CD4-positive, alpha-beta T cell treated with Interleukin-15 for 4 hours (primary cell): Measurements from ENCODE around the gene PREX1.
A peak's percentile ranks its signal among the peaks of the same experiment; 100 is the strongest.
"Not testable (repeated sequence)": the region's sequence is repeated elsewhere in the genome, so short reads cannot be mapped to it uniquely, and the experiment has no call there.

ENCODE experiments used
- DNase-seq: peaks from one replicate; pipeline ENCODE4 v3.0.0-alpha.2; 2020; ENCODE audit warnings: low spot score

Gene PREX1

DNA sequence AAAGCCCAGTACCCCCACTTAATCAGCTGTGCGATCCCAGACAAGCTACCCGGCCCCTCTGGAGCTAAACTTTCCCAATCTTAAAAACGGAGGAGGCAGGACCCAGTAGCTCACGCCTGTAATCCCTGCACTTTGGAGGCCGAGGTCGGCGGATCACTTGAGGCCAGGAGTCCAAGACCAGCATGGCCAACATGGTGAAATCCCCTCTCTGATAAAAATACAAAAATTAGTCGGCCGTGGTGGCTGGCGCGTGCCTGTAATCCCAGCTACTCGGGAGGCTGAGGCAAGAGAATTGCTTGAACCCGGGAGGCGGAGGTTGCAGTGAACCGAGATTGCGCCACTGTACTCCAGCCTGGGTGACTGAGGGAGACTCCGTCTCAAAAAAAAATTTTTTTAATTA is 1.3 kb downstream of the PREX1 start:
- DNase-seq: not testable (repeated sequence)

- no peak for DNase-seq
Measured at GRCh38 chr20:48826069-48826468, 1.7 kb downstream of the PREX1 start.

DNA sequence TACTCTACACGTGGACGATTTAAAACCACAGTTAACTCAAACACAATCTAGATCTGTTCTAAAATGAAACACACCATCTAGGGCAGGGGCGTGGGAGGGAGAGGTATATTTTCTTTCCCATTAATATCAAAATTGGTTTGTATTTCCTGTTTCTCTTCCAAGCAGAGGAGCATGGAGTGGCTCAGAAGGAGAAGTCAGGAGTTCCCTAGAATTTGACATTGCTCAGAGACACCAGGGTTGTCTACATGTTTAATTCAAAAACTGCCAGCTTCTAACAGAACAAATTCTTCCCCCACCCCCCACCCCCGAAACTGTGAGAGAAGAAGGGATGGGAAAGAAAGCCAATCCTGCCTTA is 2.3 kb downstream of the PREX1 start:
- DNase-seq: no peak

DNA sequence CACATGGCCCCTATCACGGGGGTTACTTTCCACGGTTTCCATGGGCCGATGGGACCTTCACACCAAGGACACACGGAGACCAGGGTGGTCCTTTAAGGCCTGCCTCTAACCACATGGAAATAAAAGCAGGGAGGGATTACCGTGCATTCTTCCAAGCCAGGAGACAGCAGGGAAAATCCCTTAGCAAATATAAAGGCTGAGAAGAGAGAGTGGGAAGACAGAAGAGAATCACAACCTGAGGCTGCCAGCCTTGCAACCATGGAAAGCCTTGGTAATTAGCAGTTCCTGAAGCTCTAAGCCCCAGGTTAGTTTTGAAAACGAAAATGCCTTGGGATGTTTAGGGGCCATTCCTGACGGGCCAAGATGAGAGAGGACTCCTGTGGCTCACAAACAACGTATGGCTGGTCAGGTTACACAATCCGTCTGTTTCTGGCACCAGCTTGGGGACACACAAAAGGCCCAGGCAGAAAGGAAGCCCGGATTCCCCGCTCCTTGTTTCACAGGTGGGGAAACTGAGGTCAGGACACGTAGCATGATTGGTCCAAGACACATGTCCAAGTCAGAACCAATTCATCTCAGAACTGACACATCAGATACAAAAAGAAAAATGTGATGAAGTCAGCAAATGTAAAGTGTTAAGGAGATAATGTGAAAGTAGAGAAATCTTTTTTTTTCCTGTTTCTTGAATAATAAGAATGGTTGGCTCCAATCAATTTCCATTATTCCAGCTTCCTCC is 2.8 kb downstream of the PREX1 start:
- DNase-seq: no peak

DNA sequence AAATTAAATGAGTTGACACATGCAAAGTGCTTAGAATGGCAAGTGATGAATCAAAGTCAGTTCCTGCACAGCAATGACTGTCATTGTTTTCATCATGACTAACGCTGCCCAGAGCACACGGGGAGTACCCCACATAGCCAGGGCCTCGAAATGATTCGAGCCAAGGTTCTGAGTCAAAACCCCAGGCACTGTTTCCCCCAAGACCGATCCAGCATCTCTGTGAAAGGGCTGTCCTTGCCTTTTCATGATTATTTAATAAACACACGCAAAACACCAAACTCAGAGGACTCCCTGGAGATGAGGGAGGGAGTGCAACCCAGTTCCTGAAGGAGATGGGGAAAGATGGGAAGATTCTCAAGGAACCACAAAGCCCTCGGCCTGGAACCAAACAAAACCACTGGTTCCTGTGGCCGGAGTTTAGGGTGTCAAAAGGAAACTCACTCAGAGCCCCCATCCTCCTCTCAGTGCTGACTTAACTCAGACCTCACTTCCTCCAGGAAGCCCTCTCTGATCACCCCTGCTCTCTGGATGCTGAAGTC is 3.8 kb downstream of the PREX1 start:
- DNase-seq: peak; percentile 74

GRCh38 chr20:48823476-48823875 is 4.3 kb downstream of the PREX1 start:
- DNase-seq: no peak

DNA sequence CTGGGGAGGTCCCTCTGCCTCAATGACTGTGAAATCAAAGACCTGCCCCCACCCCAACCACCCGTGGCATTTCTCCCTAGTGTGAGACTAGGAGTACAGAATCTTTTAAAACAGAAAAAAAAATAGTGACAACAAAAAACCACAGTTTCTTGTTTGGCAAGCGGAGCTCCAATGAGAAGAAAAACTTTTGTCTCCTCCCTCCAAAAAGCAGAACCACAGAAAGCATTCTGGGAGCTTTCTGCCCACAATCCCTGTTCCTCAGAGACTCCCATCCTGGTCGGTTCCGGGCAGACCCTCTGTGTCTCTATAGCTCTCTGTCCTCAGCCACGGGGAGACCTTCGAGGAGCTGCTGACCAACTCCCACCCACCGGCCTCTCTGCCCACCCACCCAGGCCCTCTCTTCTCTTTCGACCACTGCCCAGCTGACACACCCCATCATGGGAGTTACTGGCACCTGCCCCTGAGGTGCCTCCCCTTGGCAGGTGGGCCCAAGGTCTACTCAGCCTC is 4.9 kb downstream of the PREX1 start:
- DNase-seq: peak; percentile 21

DNA sequence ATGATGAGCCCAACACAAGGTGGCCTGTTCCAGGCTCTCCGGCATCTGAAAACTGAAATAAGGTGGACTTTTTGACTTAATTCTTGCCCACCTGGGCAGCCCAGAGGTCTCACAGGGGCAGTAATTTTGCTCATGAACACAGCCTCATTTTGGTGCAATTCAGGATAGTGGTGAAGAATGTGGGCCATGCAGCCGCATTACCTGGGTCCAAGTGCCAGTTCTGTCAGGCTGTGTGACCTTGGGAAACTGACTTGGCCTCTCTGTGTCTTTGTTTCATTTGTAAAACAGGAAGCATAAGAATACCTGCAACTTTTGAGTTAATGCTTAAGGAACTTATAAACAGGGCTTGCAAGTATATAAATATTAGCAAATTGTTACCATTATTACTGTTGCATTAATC is 5.6 kb downstream of the PREX1 start:
- no peak for DNase-seq

DNA sequence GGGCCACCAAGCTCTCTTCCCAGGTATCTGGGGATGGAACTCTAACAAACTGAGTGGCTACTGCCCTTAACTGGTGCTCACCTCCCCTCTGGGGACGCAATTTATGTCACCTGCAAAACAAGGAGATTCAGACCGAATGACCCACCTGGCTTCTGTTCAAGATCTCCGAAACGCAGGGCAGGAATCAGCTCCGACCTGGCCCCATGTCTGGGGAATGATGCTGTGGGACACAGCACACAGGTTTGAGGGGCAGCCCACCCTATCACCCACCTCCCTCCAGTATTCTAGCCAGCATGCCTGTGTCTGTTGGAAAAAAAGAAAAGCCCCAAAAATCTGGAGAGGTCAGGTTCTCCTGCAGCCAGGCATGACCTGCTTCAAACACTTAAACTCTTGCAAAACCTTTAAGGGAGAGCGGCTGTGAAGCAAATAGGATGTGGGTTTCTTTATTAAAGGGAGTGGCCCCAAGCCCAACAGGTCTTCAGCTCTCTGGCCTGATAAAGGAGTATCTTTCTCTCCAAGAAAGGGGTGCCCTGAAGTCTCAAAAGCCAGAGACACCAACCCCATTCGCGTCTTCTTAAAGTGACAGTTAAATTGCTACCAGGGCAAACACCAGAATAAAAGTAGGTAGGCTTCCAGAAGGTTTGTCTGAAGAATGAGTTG is 6.4 kb downstream of the PREX1 start:
- peak; percentile 30 for DNase-seq

- no peak for DNase-seq
Measured at GRCh38 chr20:48820649-48820973, 7.2 kb downstream of the PREX1 start.

- peak; percentile 24 for DNase-seq
Measured at GRCh38 chr20:48819821-48820648, 7.8 kb downstream of the PREX1 start.

GRCh38 chr20:48819089-48819488 is 8.7 kb downstream of the PREX1 start:
- DNase-seq: no peak

- DNase-seq: peak; percentile 45
Measured at GRCh38 chr20:48818481-48818987, 9.3 kb downstream of the PREX1 start.

DNA sequence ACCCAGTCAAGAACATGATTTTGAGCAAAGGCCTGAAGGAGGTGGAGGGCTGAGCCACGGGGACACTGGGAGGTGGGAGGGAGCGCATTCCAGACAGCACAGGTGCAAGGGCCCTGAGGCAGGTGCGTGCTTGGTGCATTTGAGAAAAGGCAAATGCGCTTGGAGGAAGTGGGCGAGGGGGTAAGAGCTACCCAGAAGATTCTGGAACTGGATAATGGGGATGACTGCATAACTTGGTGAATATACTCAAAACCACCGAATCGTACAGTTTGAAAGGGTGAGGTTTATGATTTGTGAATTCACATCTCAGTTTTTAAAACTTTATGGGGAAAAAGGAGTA is 9.8 kb downstream of the PREX1 start:
- DNase-seq: no peak

GRCh38 chr20:48817367-48818030 is 10.3 kb downstream of the PREX1 start:
- DNase-seq: no peak

DNA sequence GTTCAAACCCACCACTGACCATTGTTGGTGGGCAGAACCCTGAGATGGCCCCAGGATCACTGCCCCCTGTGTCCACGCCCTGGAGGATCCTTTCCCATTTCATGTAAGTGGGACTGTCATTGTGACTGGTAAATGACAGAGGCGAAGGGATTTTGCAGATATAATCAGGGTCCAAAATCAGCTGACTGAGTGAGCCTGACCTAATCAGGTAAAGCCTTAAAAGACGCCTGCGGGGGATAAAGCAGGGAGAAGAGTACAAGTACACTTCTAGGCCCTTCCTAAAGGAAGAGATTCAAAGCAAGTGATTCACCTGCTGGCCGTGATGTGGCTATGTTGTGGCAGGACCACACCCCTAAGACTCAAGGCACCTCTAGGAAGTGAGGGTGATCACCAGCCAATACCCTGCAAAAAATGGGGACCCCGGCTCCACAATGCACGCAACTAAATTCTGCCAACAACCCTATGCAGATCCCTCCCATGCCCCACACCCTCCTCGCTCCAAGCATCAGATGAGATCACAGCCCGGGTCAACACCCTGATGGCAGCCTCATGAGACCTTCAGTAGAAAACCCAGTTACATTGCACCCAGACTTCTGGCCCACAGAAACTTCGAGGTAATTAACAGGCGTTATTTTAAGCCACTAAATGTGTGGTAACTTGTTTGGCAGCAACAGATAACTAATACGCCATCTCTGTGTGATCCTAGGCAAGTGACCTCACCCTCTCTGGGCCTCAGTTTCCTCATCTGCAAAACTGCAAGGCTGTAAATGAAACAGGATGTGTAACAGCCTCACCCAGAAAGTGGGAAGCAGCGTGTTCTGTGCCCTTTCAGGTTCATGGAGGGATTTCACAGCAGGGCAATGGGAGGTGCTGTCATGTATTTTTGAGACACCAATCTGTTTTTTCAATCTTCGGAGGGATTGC is 11.3 kb downstream of the PREX1 start:
- peak; percentile 32 for DNase-seq

DNA sequence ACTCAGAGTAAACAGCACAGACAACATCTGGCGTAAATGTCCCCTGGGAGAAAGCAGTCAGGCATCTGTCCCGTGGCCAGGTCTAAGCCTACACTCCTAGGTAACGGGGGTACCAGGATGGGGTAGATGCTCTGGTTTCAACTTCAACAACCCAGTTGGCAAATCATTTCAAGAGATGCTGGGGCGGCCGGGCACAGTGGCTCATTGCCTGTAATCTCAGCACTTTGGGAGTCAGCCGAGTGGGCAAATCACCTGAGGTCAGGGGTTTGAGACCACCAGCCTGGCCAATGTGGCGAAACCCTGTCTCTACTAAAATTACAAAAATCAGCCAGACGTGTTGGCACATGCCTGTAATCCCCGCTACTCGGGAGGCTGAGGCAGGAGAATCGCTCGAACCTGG is 12.3 kb downstream of the PREX1 start:
- no peak for DNase-seq

DNA sequence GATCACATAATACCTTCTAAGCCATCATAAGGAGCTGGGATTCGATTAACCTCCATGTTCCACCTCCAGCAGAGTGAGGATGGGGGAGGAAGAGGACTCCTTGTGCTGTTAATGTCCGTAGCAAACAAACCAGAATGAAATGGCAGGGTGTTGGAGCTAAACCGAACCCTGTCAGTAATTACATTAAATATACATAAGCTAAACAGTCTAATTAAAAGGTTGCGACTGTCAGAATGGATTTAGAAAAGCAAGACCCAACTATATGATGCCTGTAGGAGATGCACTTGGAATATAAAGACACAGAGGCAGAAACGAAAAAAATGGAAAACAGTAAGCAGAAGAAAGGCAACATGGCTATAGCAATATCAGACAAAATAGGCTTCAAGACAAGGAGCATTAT is 13.2 kb downstream of the PREX1 start:
- no peak for DNase-seq

DNA sequence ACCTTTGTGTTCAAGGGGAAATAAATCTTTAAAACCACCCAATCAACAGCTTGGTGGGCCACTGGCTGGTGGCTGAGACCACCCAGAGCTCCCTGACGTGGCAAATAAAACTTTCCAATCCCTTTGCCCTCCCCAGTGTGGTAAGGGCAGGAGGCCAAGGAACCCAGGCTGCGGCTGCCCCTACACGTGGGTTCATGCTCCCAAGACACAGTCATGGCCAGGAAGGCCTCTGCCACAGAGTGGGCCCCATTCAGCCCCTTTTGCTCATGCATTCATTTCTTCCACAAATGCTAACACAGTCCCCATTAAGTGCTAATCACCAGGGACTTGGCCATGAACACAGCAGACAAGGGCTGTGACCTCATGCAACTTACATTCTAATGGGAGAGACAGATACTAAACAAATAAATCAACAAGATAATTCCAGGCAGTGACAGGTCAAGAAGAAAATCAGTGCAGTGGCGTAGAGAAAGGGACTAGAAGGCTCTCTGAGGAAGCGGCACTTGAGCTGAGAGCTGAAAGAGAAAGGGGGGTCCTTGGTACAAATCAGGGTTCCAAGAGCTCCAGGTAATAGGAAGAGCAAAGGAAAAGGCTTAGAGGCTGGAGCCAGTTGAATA is 13.8 kb downstream of the PREX1 start:
- no peak for DNase-seq

DNA sequence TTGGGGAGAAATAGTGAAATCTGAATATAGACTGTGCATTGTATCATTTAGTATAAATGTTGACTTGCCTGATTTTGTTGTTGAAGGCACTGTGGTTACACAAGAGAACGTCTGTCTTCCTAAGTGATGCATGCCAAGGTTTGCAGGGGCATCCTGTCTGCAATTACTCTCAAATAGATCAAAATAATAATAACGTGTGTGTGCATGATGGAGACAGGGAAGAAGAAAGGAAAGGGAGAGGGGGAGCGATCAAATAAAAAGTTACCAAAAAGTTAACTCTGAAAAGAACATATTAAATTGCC is 14.4 kb downstream of the PREX1 start:
- no peak for DNase-seq
